ENCODE results near the gene RBBP8NL. TPM values are rescaled to one million over a fixed set of nuclear protein-coding genes. Genes with fewer than 3 reads are reported as not detected.

RBBP8NL gene
- total and polyA plus RNA-seq, 9 of the 15 experiments (the other 6 are each of a cell fraction or from before 2014, with no cell fraction given): not detected

- no peak for TF ChIP-seq ZBTB26 (CRISPR knock-in tag; IDR thresholded peaks at IDR 0.05)
- TF ChIP-seq TSC22D4 (tag; IDR thresholded peaks at IDR 0.05): no peak
- TF ChIP-seq ILK (tag; IDR thresholded peaks at IDR 0.05; ENCODE audit: borderline replicate concordance, low read depth): no peak
- no peak for TF ChIP-seq ZNF395 (CRISPR knock-in tag; IDR thresholded peaks at IDR 0.05)
- TF ChIP-seq HDAC8 (tag; IDR thresholded peaks at IDR 0.05): no peak
- no peak for TF ChIP-seq ZNF79 (CRISPR knock-in tag; IDR thresholded peaks at IDR 0.05; ENCODE audit: low read depth)
- no peak for TF ChIP-seq ZC3H11A (IDR thresholded peaks at IDR 0.05; ENCODE audit: low read depth, low read length)
- TF ChIP-seq ETV6 (IDR thresholded peaks at IDR 0.05; ENCODE audit: borderline replicate concordance in 1 of 2, low read depth in 2 of 2, low read length in 1 of 2): no peak
- no peak for TF ChIP-seq ETV6 (CRISPR knock-in tag; IDR thresholded peaks at IDR 0.05; ENCODE audit: borderline replicate concordance)
- TF ChIP-seq TEAD1 (CRISPR knock-in tag; IDR thresholded peaks at IDR 0.05): no peak
- TF ChIP-seq ZNF639 (CRISPR knock-in tag; conservative IDR thresholded peaks at IDR 0.05 in 1 of 2, IDR thresholded peaks at IDR 0.05 in 1 of 2): no peak; a peak in 2 of 4 replicates
- TF ChIP-seq MTF1 (CRISPR knock-in tag; IDR thresholded peaks at IDR 0.05; ENCODE audit: borderline replicate concordance): no peak
- TF ChIP-seq HNRNPLL (IDR thresholded peaks at IDR 0.05; ENCODE audit: low read depth, low read length, poor library complexity, severe bottlenecking): peak; percentile 46
- no peak for TF ChIP-seq RHOXF2B (CRISPR knock-in tag; conservative IDR thresholded peaks at IDR 0.05)
- no peak for TF ChIP-seq ELF2 (CRISPR knock-in tag; IDR thresholded peaks at IDR 0.05)
- TF ChIP-seq ZBTB17 (CRISPR knock-in tag; IDR thresholded peaks at IDR 0.05): no peak
- TF ChIP-seq ZNF830 (CRISPR knock-in tag; IDR thresholded peaks at IDR 0.05): no peak
- no peak for TF ChIP-seq SMARCB1 (IDR thresholded peaks at IDR 0.05; ENCODE audit: insufficient read length, low read depth)
- TF ChIP-seq CREM (IDR thresholded peaks at IDR 0.05; ENCODE audit: low read depth): no peak
- no peak for TF ChIP-seq CAMTA2 (CRISPR knock-in tag; conservative IDR thresholded peaks at IDR 0.05)
- no peak for TF ChIP-seq VEZF1 (CRISPR knock-in tag; IDR thresholded peaks at IDR 0.05)
- TF ChIP-seq TBL1XR1 (IDR thresholded peaks at IDR 0.05; ENCODE audit: low read length in 2 of 2): no peak
- no peak for TF ChIP-seq ZNF184 (CRISPR knock-in tag; IDR thresholded peaks at IDR 0.05)
Observed at GRCh38 chr20:62366370-62367135, 60.8 kb downstream of the RBBP8NL start (continued).

Data from K562 (cell line).